Esophagus muscularis mucosa (tissue), 4 donors: ENCODE data around the gene PTPN5. TPM values are rescaled to one million over a fixed set of nuclear protein-coding genes. Genes with fewer than 3 reads are reported as not detected.

ENCODE experiments used
- DNase-seq: peaks from one replicate; pipeline ENCODE4 v3.0.0-alpha.2; 2017; ENCODE audit errors: extremely low spot score
- H3K27ac ChIP-seq, 4 donors: fragments of 200-600 bp; sonication (generic); replicated peaks in 1 of 4; 1 replicate in 3 of 4; 2 replicates in 1 of 4; pipeline ENCODE4 v1.5.1; 2016 to 2019; ENCODE audit warnings: mild to moderate bottlenecking in 1 of 4
- H3K27me3 ChIP-seq, 4 donors: fragments of 200-600 bp; sonication (generic); one replicate each; pipeline versions ENCODE4 v1.5.1 to v1.6.0; 2016 to 2019
- H3K36me3 ChIP-seq, 4 donors: fragments of 200-600 bp; sonication (generic); one replicate each; pipeline ENCODE4 v1.5.1; 2016 to 2019
- H3K4me1 ChIP-seq, 4 donors: fragments of 200-600 bp; sonication (generic); one replicate each; pipeline ENCODE4 v1.5.1; 2016 to 2019
- H3K4me3 ChIP-seq, 4 donors: fragments of 200-600 bp; sonication (generic); 1 replicate in 2 of 4; 2 replicates in 2 of 4; pipeline ENCODE4 v1.5.1; 2016 to 2019; ENCODE audit warnings: mild to moderate bottlenecking in 4 of 4, moderate library complexity in 1 of 4
- H3K9me3 ChIP-seq, 4 donors: fragments of 200-600 bp; sonication (generic); 1 replicate in 3 of 4; 2 replicates in 1 of 4; pipeline ENCODE4 v1.5.1; 2016 to 2019
- CTCF ChIP-seq, 3 experiments: fragments of 200-600 bp in 2 of 3; fragments of 450-650 bp in 1 of 3; sonication (generic) in 2 of 3; IDR thresholded peaks; one replicate each; pipeline ENCODE4 v1.5.1; 2017 to 2019; ENCODE audit warnings: antibody characterized with exemption in 3 of 3, mild to moderate bottlenecking in 2 of 3, moderate library complexity in 1 of 3
- EP300 ChIP-seq: sonication (generic); formaldehyde crosslinking; IDR thresholded peaks from one replicate; pipeline ENCODE4 v1.6.1; 2017; ENCODE audit warnings: antibody characterized with exemption
- POLR2A ChIP-seq: fragments of 450-650 bp; IDR thresholded peaks from one replicate; pipeline ENCODE4 v1.6.1; 2017; ENCODE audit warnings: antibody characterized with exemption, moderate library complexity, mild to moderate bottlenecking, low read depth
- POLR2AphosphoS5 ChIP-seq, 2 donors: sonication (generic); formaldehyde crosslinking; IDR thresholded peaks; one replicate each; pipeline ENCODE4 v1.6.1; 2017; ENCODE audit warnings: antibody characterized with exemption in 2 of 2
- WGBS: methylation state at CpG from one replicate; pipeline ENCODE4 v1.1.5; 2018; 5-methylcytosine and 5-hydroxymethylcytosine counted together
- intact Hi-C: fragments of 100-400 bp; cut with DNase I; formaldehyde crosslinking; loops from one replicate; pipeline ENCODE4 v1.15.1; 2023
- total RNA-seq, 4 donors: library from RNA; depleted of rRNA; stranded (reverse); fragments of >200 nt; gene quantifications; one replicate each; pipeline versions ENCODE4 v1.1.0 to v1.2.1, GENCODE V29; 2016

PTPN5 gene
- total RNA-seq, 4 donors from 2014 or later, result 1.2 to 4.1 (median 3.0) TPM

- Histone ChIP-seq H3K4me3 (no peak overlapping the region), H3K4me1 (no peaks in the 10 kb centered on the region), H3K27ac (no peak overlapping the region), H3K36me3 (no peaks in the 10 kb centered on the region), H3K9me3 (no peaks in the 10 kb centered on the region), H3K27me3 (no peaks in the 10 kb centered on the region)
- intact Hi-C loops, result no loop called here
- no peak for TF ChIP-seq EP300
- TF ChIP-seq POLR2AphosphoS5 (IDR thresholded peaks at IDR 0.05), result no peak
- no peak for TF ChIP-seq CTCF (IDR thresholded peaks at IDR 0.05)
- no peak for TF ChIP-seq POLR2A
- 90% methylated on average over 21 of the region's 26 CpGs for WGBS
- DNase-seq, result no peak
These were observed 77.8 kb downstream of the PTPN5 start for GRCh38 chr11:18713646-18714442.

- intact Hi-C loops, result no loop called here
- 81% methylated on average over 5 of the region's 5 CpGs for WGBS
- Histone ChIP-seq H3K4me1 (peaks cover 6 to 17% (median 11%) of the 10 kb centered on the region in 4 donors), H3K36me3 (no peaks in the 10 kb centered on the region), H3K27ac (no peak overlapping the region), H3K9me3 (no peaks in the 10 kb centered on the region), H3K27me3 (no peaks in the 10 kb centered on the region), H3K4me3 (no peak overlapping the region)
- DNase-seq, result no peak
- no peak for TF ChIP-seq CTCF (IDR thresholded peaks at IDR 0.05)
These were observed 81.1 kb downstream of the PTPN5 start for GRCh38 chr11:18710545-18710944.

GRCh38 chr11:18709414-18709813, 82.2 kb downstream of the PTPN5 start:
- 93% methylated on average over 4 of the region's 4 CpGs for WGBS
- DNase-seq, result no peak
- no peak overlapping the region for H3K27ac ChIP-seq
- TF ChIP-seq POLR2A, result no peak
- TF ChIP-seq POLR2AphosphoS5 (IDR thresholded peaks at IDR 0.05), result no peak
- no peak for TF ChIP-seq CTCF (IDR thresholded peaks at IDR 0.05)
- TF ChIP-seq EP300, result no peak
- intact Hi-C loops, result no loop called here
- no peaks in the 10 kb centered on the region for H3K27me3 ChIP-seq
- no peak overlapping the region for H3K4me3 ChIP-seq
- peaks cover 14 to 27% (median 19%) of the 10 kb centered on the region in 4 donors for H3K4me1 ChIP-seq
- H3K36me3 ChIP-seq, result no peaks in the 10 kb centered on the region
- no peaks in the 10 kb centered on the region for H3K9me3 ChIP-seq

GRCh38 chr11:18707811-18708340, 83.7 kb downstream of the PTPN5 start:
- intact Hi-C loops, result no loop called here
- no peak for DNase-seq
- no peaks in the 10 kb centered on the region for H3K9me3 ChIP-seq
- peaks cover 0 to under 1% (median 0%) of the 10 kb centered on the region in 4 donors for H3K36me3 ChIP-seq
- H3K4me3 ChIP-seq, result no peak overlapping the region
- 93% methylated on average over 9 of the region's 12 CpGs for WGBS
- no peak overlapping the region for H3K27ac ChIP-seq
- no peaks in the 10 kb centered on the region for H3K27me3 ChIP-seq
- no peak for TF ChIP-seq POLR2AphosphoS5 (IDR thresholded peaks at IDR 0.05)
- TF ChIP-seq CTCF (IDR thresholded peaks at IDR 0.05), result no peak
- no peak for TF ChIP-seq POLR2A
- no peak for TF ChIP-seq EP300
- peaks cover 15 to 27% (median 24%) of the 10 kb centered on the region in 4 donors for H3K4me1 ChIP-seq
